ENCODE data around the gene SETD7.
A peak's percentile ranks its signal among the peaks of the same experiment; 100 is the strongest.
"Not testable (repeated sequence)": the region's sequence is repeated elsewhere in the genome, so short reads cannot be mapped to it uniquely, and the experiment has no call there.

SETD7 gene

GRCh38 chr4:139457318-139457717, 98.7 kb downstream of the SETD7 start:
- Mint-ChIP-seq H3K9me3 (no peaks in the 10 kb centered on the region), H3K4me1 (peaks cover 68% of the 10 kb centered on the region), H3K36me3 (peaks cover 31% of the 10 kb centered on the region), H3K27ac (no peak overlapping the region), H3K4me3 (no peak overlapping the region)
- ATAC-seq (no peak), DNase-seq (ENCODE audit: low spot score in 2 of 2) (no peak)

- Mint-ChIP-seq H3K36me3 (peaks cover 29% of the 10 kb centered on the region), H3K4me3 (peak overlapping the region; percentile 96), H3K9me3 (no peaks in the 10 kb centered on the region), H3K27ac (no peak overlapping the region), H3K4me1 (peaks cover 67% of the 10 kb centered on the region)
- DNase-seq (ENCODE audit: low spot score in 2 of 2), result no peak
- ATAC-seq, result no peak
Observed at GRCh38 chr4:139455126-139455538, 100.9 kb downstream of the SETD7 start.

- peak within 1 kb of the TSS; percentile 97 for H3K27ac Mint-ChIP-seq
Observed at GRCh38 chr4:139454111-139455045, 101.6 kb downstream of the SETD7 start, which contains the start of gene RAB33B. TSS of gene RAB33B (plus strand) at chr4:139454121. CDS start at chr4:139454196, 75 bp downstream.

GRCh38 chr4:139453371-139454110, 102.5 kb downstream of the SETD7 start:
- H3K9me3 Mint-ChIP-seq, result no peaks in the 10 kb centered on the region
- peak overlapping the region; percentile 96 for H3K4me3 Mint-ChIP-seq
- ATAC-seq (peak; percentile 94), DNase-seq (ENCODE audit: low spot score in 2 of 2) (peak; percentile 90 to 98)
- H3K36me3 Mint-ChIP-seq, result peaks cover 21% of the 10 kb centered on the region
- H3K4me1 Mint-ChIP-seq, result peaks cover 51% of the 10 kb centered on the region
- peak overlapping the region; percentile 97 for H3K27ac Mint-ChIP-seq

More at GRCh38 chr4:139454111-139455045, 101.6 kb downstream of the SETD7 start, which contains the start of gene RAB33B:
- Mint-ChIP-seq H3K4me1 (peaks cover 60% of the 10 kb centered on the region), H3K4me3 (peak within 1 kb of the TSS; percentile 96), H3K9me3 (no peaks in the 10 kb centered on the region), H3K36me3 (peaks cover 29% of the 10 kb centered on the region)
- DNase-seq (ENCODE audit: low spot score in 2 of 2) (peak in 1 of 2 donors; percentile 9), ATAC-seq (peak; percentile 2)

GRCh38 chr4:139453041-139453370, 103.0 kb downstream of the SETD7 start:
- Mint-ChIP-seq H3K4me3 (peak overlapping the region; percentile 96), H3K9me3 (no peaks in the 10 kb centered on the region), H3K36me3 (peaks cover 21% of the 10 kb centered on the region), H3K27ac (peak overlapping the region; percentile 97), H3K4me1 (peaks cover 46% of the 10 kb centered on the region)
- DNase-seq (ENCODE audit: low spot score in 2 of 2), result no peak
- ATAC-seq, result peak; percentile 69

- Mint-ChIP-seq H3K36me3 (peaks cover 21% of the 10 kb centered on the region), H3K4me1 (peaks cover 36% of the 10 kb centered on the region), H3K4me3 (peak overlapping the region; percentile 96)
Observed at GRCh38 chr4:139451997-139452396, 104.0 kb downstream of the SETD7 start.

GRCh38 chr4:139450586-139450985, 105.4 kb downstream of the SETD7 start:
- H3K9me3 Mint-ChIP-seq, result no peaks in the 10 kb centered on the region
- no peak overlapping the region for H3K4me3 Mint-ChIP-seq
- peaks cover 21% of the 10 kb centered on the region for H3K36me3 Mint-ChIP-seq
- H3K4me1 Mint-ChIP-seq, result peaks cover 23% of the 10 kb centered on the region
- H3K27ac Mint-ChIP-seq, result no peak overlapping the region
- DNase-seq (ENCODE audit: low spot score in 2 of 2) (no peak), ATAC-seq (no peak)

More at GRCh38 chr4:139451997-139452396, 104.0 kb downstream of the SETD7 start:
- Mint-ChIP-seq H3K27ac (no peak overlapping the region), H3K9me3 (no peaks in the 10 kb centered on the region)
- DNase-seq (ENCODE audit: low spot score in 2 of 2), result no peak
- no peak for ATAC-seq

- H3K4me1 Mint-ChIP-seq; H3K36me3 Mint-ChIP-seq; H3K27ac Mint-ChIP-seq; H3K4me3 Mint-ChIP-seq; DNase-seq (ENCODE audit: low spot score in 2 of 2); H3K9me3 Mint-ChIP-seq; ATAC-seq: not testable (repeated sequence)
Observed at GRCh38 chr4:139447078-139447477, 108.9 kb downstream of the SETD7 start.
